Heart right ventricle (tissue), 16 donors: ENCODE measurements around the gene KRT8. TPM values are rescaled to one million over a fixed set of nuclear protein-coding genes. Genes with fewer than 3 reads are reported as not detected.

ENCODE experiments used
- ATAC-seq, 8 donors: fragments of 200-7000 bp; cut with Tn5 transposase; one replicate each; pipeline ENCODE4 v1.9.1; 2020; ENCODE audit warnings: mild to moderate bottlenecking in 8 of 8, moderate library complexity in 8 of 8, moderate number of reproducible peaks in 1 of 8
- DNase-seq, 2 donors: peaks; one replicate each; pipeline ENCODE4 v3.0.0-alpha.2; 2020
- H3K27ac ChIP-seq, 10 donors: fragments of 200-600 bp; sonication (generic) in 2 of 10; one replicate each; pipeline versions ENCODE4 v1.5.0 to v1.8.0; 2020 to 2022; ENCODE audit warnings: mild to moderate bottlenecking in 3 of 10
- H3K27me3 ChIP-seq, 7 donors: fragments of 200-600 bp; one replicate each; pipeline ENCODE4 v1.8.0; 2021 to 2022; ENCODE audit warnings: mild to moderate bottlenecking in 2 of 7
- H3K36me3 ChIP-seq, 9 donors: fragments of 200-600 bp; sonication (generic) in 1 of 9; one replicate each; pipeline versions ENCODE4 v1.5.0 to v1.8.0; 2020 to 2022; ENCODE audit warnings: mild to moderate bottlenecking in 2 of 9
- H3K4me1 ChIP-seq, 9 donors: fragments of 200-600 bp; sonication (generic) in 1 of 9; one replicate each; pipeline versions ENCODE4 v1.5.0 to v1.8.0; 2020 to 2022; ENCODE audit warnings: mild to moderate bottlenecking in 4 of 9
- H3K4me3 ChIP-seq, 10 donors: fragments of 200-600 bp; sonication (generic) in 2 of 10; one replicate each; pipeline versions ENCODE4 v1.5.0 to v1.8.0; 2020 to 2022; ENCODE audit warnings: mild to moderate bottlenecking in 7 of 10, moderate library complexity in 2 of 10
- H3K9me3 ChIP-seq, 11 donors: fragments of 200-600 bp in 10 of 11; sonication (generic) in 2 of 11; one replicate each; pipeline versions ENCODE4 v1.5.0 to v1.8.0; 2013 to 2022; ENCODE audit warnings: mild to moderate bottlenecking in 2 of 11, control low read depth in 1 of 11, moderate library complexity in 1 of 11
- CTCF ChIP-seq, 9 donors: fragments of 200-600 bp; sonication (generic) in 2 of 9; IDR thresholded peaks; one replicate each; pipeline versions ENCODE4 v1.5.0 to v1.8.0; 2021 to 2022; ENCODE audit warnings: antibody characterized with exemption in 9 of 9, mild to moderate bottlenecking in 5 of 9, moderate library complexity in 1 of 9
- WGBS, 2 donors: extraction: QIAGEN DNeasy Blood & Tissue Kit; methylation state at CpG; one replicate each; pipeline ENCODE4 v1.1.7; 2013; ENCODE audit warnings: inconsistent platforms in 1 of 2; 5-methylcytosine and 5-hydroxymethylcytosine counted together
- intact Hi-C, 10 donors: fragments of 100-400 bp; cut with DNase I; formaldehyde crosslinking; loops; one replicate each; pipeline versions ENCODE4 v1.11.1 to v1.14.2; 2022
- polyA plus RNA-seq, 2 donors: library from polyadenylated mRNA; stranded (reverse); fragments of 200-250 nt; gene quantifications; one replicate each; pipeline ENCODE4 v1.2.3, GENCODE V29; 2013
- total RNA-seq, 10 donors: library from RNA; stranded (reverse); fragmentation: NEBNext Ultra II Directional in 3 of 10; extraction: Animal tissue kit (Norgen Biotek cat#: 25700) in 3 of 10; gene quantifications; one replicate each; pipeline versions ENCODE4 v1.2.1 to v1.2.4, GENCODE V29; 2021 to 2023
- donor health status: Arrhythmogenic right ventricular cardiomyopathy.
- donor health status: ischemic (EF 13 %, LVEDD 7.1; RV severe dilation, severe dysfunction).
- donor health status: healthy with polysubstance abuse.
- donor health status: DM: no; HTN: yes; CAD: no.
- donor health status: DM: no; HTN: no; CAD: no.
- donor health status: ischemic (EF 25% LVEDD 6.9; RV normal size, moderate dysfunction).
- donor health status: ischemic (EF 25% LVEDD 5.7; RV mildly dilated, moderate dysfunction).
- donor health status: healthy.
- donor health status: DM: yes; HTN: yes; CAD: no.
- donor health status: Ischemic cardiomyopathy.
- donor health status: ischemic (EF 35%, LVEDD 5.7; RV mildly dilated, moderate dysfunction).
- donor health status: nonischemic (EF 11% LVEDD 7.7; RV severe dilation, severe dysfunction).
- donor health status: DM: yes; HTN: yes; CAD: no.
- donor health status: PGD.
- donor health status: ischemic (EF 29% LVEDD 5.4; RV normal size, mild dysfunction).
- donor health status: nonischemic (EF 23%, LVEDD 6.1; RV moderate dilation, normal function).

KRT8 gene
- total and polyA plus RNA-seq, 12 donors: 52.1 to 161 (median 112) TPM

- no peaks in the 10 kb centered on the region for H3K9me3 ChIP-seq
- H3K4me1 ChIP-seq: no peaks in the 10 kb centered on the region
- TF ChIP-seq CTCF (IDR thresholded peaks at IDR 0.05): no peak
- no peak overlapping the region for H3K4me3 ChIP-seq
- 72 to 76% methylated on average over 3 of the region's 3 CpGs for WGBS, 2 donors
- peak in 2 of 8 donors; percentile 19 to 40 for ATAC-seq
- intact Hi-C loops: no loop called here
- H3K27ac ChIP-seq: no peak overlapping the region
- H3K27me3 ChIP-seq: peaks cover 0 to 6% (median 0%) of the 10 kb centered on the region in 7 donors
- DNase-seq: no peak
- H3K36me3 ChIP-seq: peaks cover 0 to 19% (median 0%) of the 10 kb centered on the region in 9 donors
These were observed 8.4 kb downstream of the KRT8 start for GRCh38 chr12:52896190-52897100.

- no peaks in the 10 kb centered on the region for H3K9me3 ChIP-seq
These were observed 9.1 kb downstream of the KRT8 start for GRCh38 chr12:52895726-52896189.

GRCh38 chr12:52892974-52893373 is 11.9 kb downstream of the KRT8 start:
- no peak for TF ChIP-seq CTCF (IDR thresholded peaks at IDR 0.05)
- no peak overlapping the region for H3K4me3 ChIP-seq
- intact Hi-C loops: no loop called here
- peaks cover 0 to under 1% (median 0%) of the 10 kb centered on the region in 9 donors for H3K36me3 ChIP-seq
- no peaks in the 10 kb centered on the region for H3K9me3 ChIP-seq
- H3K27ac ChIP-seq: no peak overlapping the region
- ATAC-seq (no peak), DNase-seq (no peak)
- peaks cover 0 to 6% (median 0%) of the 10 kb centered on the region in 7 donors for H3K27me3 ChIP-seq
- H3K4me1 ChIP-seq: no peaks in the 10 kb centered on the region

More at GRCh38 chr12:52895726-52896189, 9.1 kb downstream of the KRT8 start:
- ATAC-seq: peak in 2 of 8 donors; percentile 27 to 28
- Histone ChIP-seq H3K4me3 (no peak overlapping the region), H3K27me3 (peaks cover 0 to 6% (median 0%) of the 10 kb centered on the region in 7 donors), H3K36me3 (peaks cover 0 to 16% (median 0%) of the 10 kb centered on the region in 9 donors), H3K27ac (no peak overlapping the region), H3K4me1 (no peaks in the 10 kb centered on the region)
- DNase-seq: no peak
- 52 to 55% methylated on average over 2 of the region's 2 CpGs for WGBS, 2 donors
- intact Hi-C loops: no loop called here
- TF ChIP-seq CTCF (IDR thresholded peaks at IDR 0.05): no peak

DNA sequence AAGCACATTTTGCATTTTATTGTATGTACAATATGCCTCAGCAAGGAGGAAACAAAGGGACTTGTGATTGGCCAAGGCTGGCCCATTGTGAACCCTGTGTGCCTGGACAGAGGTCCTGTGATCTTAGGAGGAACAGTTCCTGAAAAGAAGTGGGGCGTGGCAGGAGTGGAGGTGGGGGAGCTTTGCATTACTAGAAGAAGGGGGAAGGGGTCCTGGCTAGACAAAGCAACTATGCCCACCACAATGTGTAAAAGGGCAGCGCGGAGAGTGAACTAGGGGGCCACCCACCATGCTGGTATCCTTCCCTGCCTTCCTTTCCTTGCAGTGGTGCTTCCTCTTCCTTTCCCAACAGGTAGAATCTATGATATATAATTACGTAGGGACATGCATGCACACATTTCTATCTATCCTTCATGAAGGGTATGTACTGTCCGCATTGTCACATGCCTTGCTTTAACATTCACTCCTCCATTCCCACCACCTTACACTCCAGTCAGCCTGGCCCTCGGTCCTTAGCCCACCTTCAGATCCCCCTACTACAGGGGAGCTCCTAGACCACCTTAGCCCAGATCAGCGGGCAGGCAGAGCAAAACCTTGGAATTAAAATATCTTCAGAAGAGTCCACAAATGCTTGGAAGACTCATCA is 12.5 kb downstream of the KRT8 start:
- DNase-seq (no peak), ATAC-seq (no peak)
- Histone ChIP-seq H3K4me3 (no peak overlapping the region), H3K9me3 (no peaks in the 10 kb centered on the region), H3K27ac (no peak overlapping the region), H3K27me3 (peaks cover 0 to 6% (median 0%) of the 10 kb centered on the region in 7 donors), H3K36me3 (no peaks in the 10 kb centered on the region), H3K4me1 (no peaks in the 10 kb centered on the region)
- intact Hi-C loops: no loop called here
- no peak for TF ChIP-seq CTCF (IDR thresholded peaks at IDR 0.05)
- WGBS, 2 donors: 86 to 91% methylated on average over 7 of the region's 7 CpGs
